ENCODE results near the gene ANKRD37.
A peak's percentile ranks its signal among the peaks of the same experiment; 100 is the strongest.

ANKRD37 gene

GRCh38 chr4:185379326-185380295 is 17.0 kb upstream of the ANKRD37 start:
- DNase-seq (ENCODE audit: low read depth in 2 of 2): no peak

- no peak for DNase-seq (ENCODE audit: low read depth in 2 of 2)
These were observed 16.3 kb upstream of the ANKRD37 start for GRCh38 chr4:185380320-185380719.

GRCh38 chr4:185381288-185382196 is 15.1 kb upstream of the ANKRD37 start:
- no peak for DNase-seq (ENCODE audit: low read depth in 2 of 2)

- no peak for DNase-seq (ENCODE audit: low read depth in 2 of 2)
These were observed 13.9 kb upstream of the ANKRD37 start for GRCh38 chr4:185382754-185383153.

GRCh38 chr4:185383451-185383850 is 13.2 kb upstream of the ANKRD37 start:
- no peak for DNase-seq (ENCODE audit: low read depth in 2 of 2)

- no peak for DNase-seq (ENCODE audit: low read depth in 2 of 2)
These were observed 12.6 kb upstream of the ANKRD37 start for GRCh38 chr4:185384061-185384460.

GRCh38 chr4:185384930-185385331 is 11.7 kb upstream of the ANKRD37 start:
- no peak for DNase-seq (ENCODE audit: low read depth in 2 of 2)

GRCh38 chr4:185387957-185388356 is 8.7 kb upstream of the ANKRD37 start:
- DNase-seq (ENCODE audit: low read depth in 2 of 2): no peak

- DNase-seq (ENCODE audit: low read depth in 2 of 2): no peak
These were observed 5.7 kb upstream of the ANKRD37 start for GRCh38 chr4:185390941-185391340.

GRCh38 chr4:185392156-185392555 is 4.5 kb upstream of the ANKRD37 start:
- no peak for DNase-seq (ENCODE audit: low read depth in 2 of 2)

- no peak for DNase-seq (ENCODE audit: low read depth in 2 of 2)
These were observed 1.9 kb upstream of the ANKRD37 start for GRCh38 chr4:185394568-185395237.

GRCh38 chr4:185395238-185395955 is 1.2 kb upstream of the ANKRD37 start, which contains the start of gene LRP2BP:
Gene LRP2BP, minus strand, starts transcription at chr4:185395924. Its CDS starts 17,738 bp downstream, at chr4:185378186.
- no peak for DNase-seq (ENCODE audit: low read depth in 2 of 2)

GRCh38 chr4:185395956-185396723 is 501 bp upstream of the ANKRD37 start:
- peak; percentile 92 to 93 for DNase-seq (ENCODE audit: low read depth in 2 of 2)

GRCh38 chr4:185398618-185399017 is 2.0 kb downstream of the ANKRD37 start:
- no peak for DNase-seq (ENCODE audit: low read depth in 2 of 2)

GRCh38 chr4:185399466-185399865 is 2.8 kb downstream of the ANKRD37 start:
- no peak for DNase-seq (ENCODE audit: low read depth in 2 of 2)

GRCh38 chr4:185404031-185404430 is 7.4 kb downstream of the ANKRD37 start:
- no peak for DNase-seq (ENCODE audit: low read depth in 2 of 2)

- no peak for DNase-seq (ENCODE audit: low read depth in 2 of 2)
These were observed 8.8 kb downstream of the ANKRD37 start for GRCh38 chr4:185405296-185405999.

- DNase-seq (ENCODE audit: low read depth in 2 of 2): no peak
These were observed 11.8 kb downstream of the ANKRD37 start for GRCh38 chr4:185408432-185408831.

- DNase-seq (ENCODE audit: low read depth in 2 of 2): no peak
These were observed 15.2 kb downstream of the ANKRD37 start for GRCh38 chr4:185411849-185412248.

GRCh38 chr4:185412412-185412811 is 15.8 kb downstream of the ANKRD37 start:
- no peak for DNase-seq (ENCODE audit: low read depth in 2 of 2)

Measured in stimulated activated CD4-positive, alpha-beta T cell treated with anti-CD3 and anti-CD28 coated beads, Interleukin-12 subunit alpha, Interleukin-12 subunit beta, amount 100 ng/mL, for 24 hours (primary cell).